ENCODE results near the gene AK2.

The AK2 gene

GRCh38 chr1:32962248-32962896 is 74.3 kb downstream of the AK2 start (continued):
- no peak for TF ChIP-seq ZNF174 (tag by site-specific recombination; IDR thresholded peaks at IDR 0.05)
- no peak for TF ChIP-seq CTCF (tag by site-specific recombination; IDR thresholded peaks at IDR 0.05)
- TF ChIP-seq ZNF37A (tag by site-specific recombination; IDR thresholded peaks at IDR 0.05): no peak
- no peak for TF ChIP-seq ZFHX2 (tag by site-specific recombination; conservative IDR thresholded peaks at IDR 0.05)
- TF ChIP-seq ZBTB26 (tag by site-specific recombination; optimal IDR thresholded peaks at IDR 0.05): no peak
- TF ChIP-seq ZNF510 (tag by site-specific recombination; IDR thresholded peaks at IDR 0.05; ENCODE audit: insufficient replicate concordance): no peak
- no peak for TF ChIP-seq ZNF626 (tag by site-specific recombination; IDR thresholded peaks at IDR 0.05)
- TF ChIP-seq, protein P1, sequence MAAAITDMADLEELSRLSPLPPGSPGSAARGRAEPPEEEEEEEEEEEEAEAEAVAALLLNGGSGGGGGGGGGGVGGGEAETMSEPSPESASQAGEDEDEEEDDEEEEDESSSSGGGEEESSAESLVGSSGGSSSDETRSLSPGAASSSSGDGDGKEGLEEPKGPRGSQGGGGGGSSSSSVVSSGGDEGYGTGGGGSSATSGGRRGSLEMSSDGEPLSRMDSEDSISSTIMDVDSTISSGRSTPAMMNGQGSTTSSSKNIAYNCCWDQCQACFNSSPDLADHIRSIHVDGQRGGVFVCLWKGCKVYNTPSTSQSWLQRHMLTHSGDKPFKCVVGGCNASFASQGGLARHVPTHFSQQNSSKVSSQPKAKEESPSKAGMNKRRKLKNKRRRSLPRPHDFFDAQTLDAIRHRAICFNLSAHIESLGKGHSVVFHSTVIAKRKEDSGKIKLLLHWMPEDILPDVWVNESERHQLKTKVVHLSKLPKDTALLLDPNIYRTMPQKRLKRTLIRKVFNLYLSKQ (tag by site-specific recombination; IDR thresholded peaks at IDR 0.05; ENCODE audit: borderline replicate concordance): no peak
- no peak for TF ChIP-seq ZNF114 (tag by site-specific recombination; IDR thresholded peaks at IDR 0.05)
- TF ChIP-seq ZNF140 (tag by site-specific recombination; IDR thresholded peaks at IDR 0.05): no peak
- TF ChIP-seq BCL11A (tag by site-specific recombination; IDR thresholded peaks at IDR 0.05; ENCODE audit: low read depth): no peak
- peak; percentile 70 for TF ChIP-seq SP7 (tag by site-specific recombination; IDR thresholded peaks at IDR 0.05)
- no peak for TF ChIP-seq ZNF692 (tag by site-specific recombination; IDR thresholded peaks at IDR 0.05)
- TF ChIP-seq ZNF529 (tag by site-specific recombination; IDR thresholded peaks at IDR 0.05; ENCODE audit: insufficient replicate concordance): no peak
- no peak for TF ChIP-seq ZSCAN4 (tag by site-specific recombination; IDR thresholded peaks at IDR 0.05)
- TF ChIP-seq ZSCAN16 (tag by site-specific recombination; IDR thresholded peaks at IDR 0.05): no peak
- TF ChIP-seq ZNF423 (tag by site-specific recombination; IDR thresholded peaks at IDR 0.05): no peak
- TF ChIP-seq ZNF292 (tag by site-specific recombination; IDR thresholded peaks at IDR 0.05; ENCODE audit: borderline replicate concordance, low read depth): no peak
- no peak for TF ChIP-seq ZNF777 (tag by site-specific recombination; IDR thresholded peaks at IDR 0.05; ENCODE audit: borderline replicate concordance)
- no peak for TF ChIP-seq ZNF501 (tag by site-specific recombination; IDR thresholded peaks at IDR 0.05)
- no peak for TF ChIP-seq TCF7L2 (IDR thresholded peaks at IDR 0.05; ENCODE audit: borderline replicate concordance, low read depth, low read length)
- TF ChIP-seq ZNF670 (tag by site-specific recombination; IDR thresholded peaks at IDR 0.05; ENCODE audit: low read depth): no peak
- no peak for TF ChIP-seq ZNF211 (tag by site-specific recombination; IDR thresholded peaks at IDR 0.05; ENCODE audit: low read depth)
- no peak for TF ChIP-seq ZNF24 (tag by site-specific recombination; IDR thresholded peaks at IDR 0.05)
- TF ChIP-seq KLF10 (tag by site-specific recombination; IDR thresholded peaks at IDR 0.05): peak; percentile 30; the same call in 1 of the 2 replicates
- no peak for TF ChIP-seq INSM2 (tag by site-specific recombination; IDR thresholded peaks at IDR 0.05)
- no peak for TF ChIP-seq ZNF585B (tag by site-specific recombination; IDR thresholded peaks at IDR 0.05)
- TF ChIP-seq PRDM1 (tag by site-specific recombination; IDR thresholded peaks at IDR 0.05): peak; percentile 76
- TF ChIP-seq, protein P2, sequence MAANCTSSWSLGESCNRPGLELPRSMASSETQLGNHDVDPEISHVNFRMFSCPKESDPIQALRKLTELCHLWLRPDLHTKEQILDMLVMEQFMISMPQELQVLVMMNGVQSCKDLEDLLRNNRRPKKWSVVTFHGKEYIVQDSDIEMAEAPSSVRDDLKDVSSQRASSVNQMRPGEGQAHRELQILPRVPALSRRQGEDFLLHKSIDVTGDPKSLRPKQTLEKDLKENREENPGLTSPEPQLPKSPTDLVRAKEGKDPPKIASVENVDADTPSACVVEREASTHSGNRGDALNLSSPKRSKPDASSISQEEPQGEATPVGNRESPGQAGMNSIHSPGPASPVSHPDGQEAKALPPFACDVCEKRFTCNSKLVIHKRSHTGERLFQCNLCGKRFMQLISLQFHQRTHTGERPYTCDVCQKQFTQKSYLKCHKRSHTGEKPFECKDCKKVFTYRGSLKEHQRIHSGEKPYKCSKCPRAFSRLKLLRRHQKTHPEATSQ (tag by site-specific recombination; IDR thresholded peaks at IDR 0.05): no peak
- TF ChIP-seq ZNF354C (tag by site-specific recombination; IDR thresholded peaks at IDR 0.05; ENCODE audit: borderline replicate concordance, low read depth): no peak
- TF ChIP-seq ZNF596 (tag by site-specific recombination; IDR thresholded peaks at IDR 0.05): no peak

Measured in HEK293 (cell line).